ENCODE measurements around the gene CLINT1.

Gene CLINT1

DNA sequence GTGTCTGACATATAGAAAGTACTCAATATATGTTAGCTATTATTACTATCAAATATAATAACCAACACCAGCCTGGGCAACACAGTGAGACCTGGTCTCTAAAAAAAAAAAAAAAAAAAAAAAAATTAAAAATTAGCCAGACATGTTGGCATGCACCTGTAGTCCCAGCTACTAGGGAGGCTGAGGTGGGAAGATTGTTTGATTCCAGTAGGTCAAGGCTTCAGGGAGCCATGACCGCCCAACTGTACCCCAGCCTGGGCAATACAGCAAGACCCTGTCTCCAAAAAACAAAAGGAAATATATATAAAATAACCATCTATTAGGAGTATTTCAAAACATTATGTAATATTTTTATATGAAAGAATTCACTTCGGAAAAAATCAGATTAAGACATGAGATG, 40.6 kb downstream of the CLINT1 start:
- no peak for FAIRE-seq

DNA sequence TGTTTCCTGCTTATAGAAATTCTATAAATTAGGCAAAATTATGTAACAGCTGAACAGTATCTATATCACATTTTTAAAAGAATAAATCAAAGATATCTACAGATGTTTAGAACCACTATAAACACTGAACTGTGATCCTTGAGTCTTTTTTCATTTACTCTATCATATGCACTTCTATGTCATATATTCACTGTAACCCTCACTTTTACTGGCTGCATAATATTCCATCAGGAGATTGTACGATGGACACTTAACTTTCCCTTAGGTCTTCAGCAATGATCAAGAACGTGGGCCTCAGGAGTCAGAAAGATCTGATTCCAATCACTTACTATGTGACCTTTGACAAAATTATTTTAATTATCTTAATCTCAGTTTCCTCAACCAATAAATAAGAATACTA, 41.0 kb downstream of the CLINT1 start:
- FAIRE-seq, result no peak

DNA sequence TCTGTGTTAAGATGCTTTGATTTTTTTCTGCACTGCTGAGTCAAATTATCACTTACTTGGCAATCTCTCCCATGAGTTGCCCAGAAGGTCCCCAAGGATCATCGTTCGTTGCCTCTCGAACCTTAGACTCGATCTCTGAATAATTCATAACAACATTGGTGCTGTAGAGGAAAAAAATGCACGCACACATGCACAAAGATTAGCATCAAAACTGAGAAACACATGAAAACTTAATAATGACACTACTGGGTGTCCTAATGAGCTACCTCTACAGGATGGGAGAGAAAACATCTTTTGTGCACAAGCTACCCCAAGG, 41.6 kb downstream of the CLINT1 start:
- FAIRE-seq, result no peak

DNA sequence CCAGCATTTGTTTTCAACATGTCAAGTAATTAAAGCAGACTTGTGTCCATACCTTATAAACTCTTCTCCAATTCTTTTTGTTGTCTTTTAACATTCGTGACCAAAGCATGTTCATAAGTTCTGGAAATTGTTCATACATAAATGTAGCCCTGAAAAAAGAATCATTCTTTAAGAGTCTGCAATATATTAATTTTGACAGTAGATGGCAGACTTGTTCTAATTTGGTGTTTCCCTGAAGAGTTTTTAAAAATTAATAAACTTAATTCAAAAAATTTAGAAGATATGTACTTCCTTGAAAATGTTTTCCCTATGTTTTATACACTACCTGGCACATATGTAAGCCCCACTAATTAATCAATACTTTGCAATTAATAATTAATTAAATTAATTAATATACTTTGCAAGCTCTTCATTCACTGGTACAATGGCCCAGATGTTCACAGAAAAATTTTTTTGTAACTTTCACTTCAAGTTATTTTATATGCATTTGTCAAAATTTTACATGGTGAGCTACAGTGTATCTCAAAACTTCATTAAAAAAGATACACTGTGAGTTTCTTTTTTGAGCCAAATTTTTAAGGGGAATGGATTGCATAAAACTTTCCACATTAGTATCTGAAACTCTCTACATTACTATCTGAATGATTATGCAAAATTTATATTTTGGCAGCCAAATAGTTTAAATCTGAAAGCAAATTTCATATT, 42.1 kb downstream of the CLINT1 start:
- peak; percentile 83 for FAIRE-seq

DNA sequence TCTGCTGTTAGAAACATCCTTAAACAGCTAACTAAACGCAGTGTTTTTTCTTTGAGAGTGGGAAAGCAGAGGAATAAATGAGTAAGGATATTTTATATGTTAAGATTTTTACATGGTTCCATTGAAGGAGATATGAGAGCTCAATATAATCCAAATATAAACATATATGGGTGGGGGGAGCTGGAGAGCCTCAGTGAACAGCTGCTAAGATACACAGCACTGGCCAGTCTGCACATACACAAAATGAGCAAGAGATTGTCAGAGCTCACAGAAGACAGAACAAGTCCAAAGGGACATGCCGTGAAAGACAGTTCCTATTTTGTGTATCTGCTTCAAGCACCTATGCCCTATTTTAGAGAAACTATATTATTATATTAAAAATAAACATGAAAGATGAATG, 46.9 kb downstream of the CLINT1 start:
- FAIRE-seq, result no peak

DNA sequence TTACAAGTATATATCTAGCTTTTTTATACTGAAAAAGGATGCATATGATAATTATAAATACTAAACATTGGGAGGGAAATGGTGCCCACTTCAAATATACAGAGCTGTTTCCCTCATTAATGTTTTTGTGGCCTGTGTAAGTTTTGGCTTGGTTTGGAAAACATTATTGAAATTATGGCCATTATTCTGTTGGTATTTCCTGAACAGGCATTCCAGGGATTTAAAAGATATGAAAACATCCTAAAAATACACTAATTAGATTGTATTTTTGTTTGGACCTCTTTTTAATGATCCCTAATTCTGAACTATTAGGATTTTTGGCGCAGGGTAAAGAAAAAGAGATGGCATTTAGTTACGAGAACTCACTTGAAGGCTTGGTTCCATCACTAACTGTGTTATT, 50.9 kb downstream of the CLINT1 start:
- FAIRE-seq, result no peak

DNA sequence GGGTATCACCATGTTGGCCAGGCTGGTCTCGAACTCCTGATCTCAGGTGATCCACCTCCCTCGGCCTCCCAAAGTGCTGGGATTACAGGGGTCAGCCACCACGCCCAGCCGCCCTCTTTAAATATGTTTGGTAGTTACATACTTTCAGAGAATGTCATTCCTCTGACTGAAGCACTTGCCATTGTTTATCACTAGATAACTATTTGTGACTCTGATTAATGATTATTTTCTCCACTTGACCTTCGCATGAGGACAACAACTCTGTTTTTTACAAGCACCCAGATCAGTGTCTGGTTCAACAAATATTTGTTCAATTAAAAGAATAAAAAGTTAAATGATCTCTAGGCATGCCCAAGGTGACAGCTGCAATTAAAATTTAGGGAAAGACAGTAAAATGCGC, 56.2 kb downstream of the CLINT1 start:
- no peak for FAIRE-seq

DNA sequence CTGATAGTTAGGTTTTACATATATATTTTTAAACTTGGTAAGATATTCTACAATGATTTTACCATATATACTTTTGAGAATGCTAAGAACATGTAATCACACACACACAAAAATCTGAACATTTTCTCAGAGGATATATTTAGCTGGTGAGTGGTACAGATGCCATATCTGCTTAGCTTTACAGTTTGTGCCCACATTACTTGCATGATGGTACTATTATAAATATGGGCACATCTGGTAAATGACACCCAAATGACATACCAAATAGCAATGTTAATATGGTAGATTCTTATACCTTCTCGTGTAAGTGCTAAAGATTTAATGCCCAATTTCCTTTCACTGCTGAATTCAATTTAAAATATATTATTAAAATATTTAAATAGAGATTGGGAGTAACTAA, 58.8 kb downstream of the CLINT1 start:
- no peak for FAIRE-seq

DNA sequence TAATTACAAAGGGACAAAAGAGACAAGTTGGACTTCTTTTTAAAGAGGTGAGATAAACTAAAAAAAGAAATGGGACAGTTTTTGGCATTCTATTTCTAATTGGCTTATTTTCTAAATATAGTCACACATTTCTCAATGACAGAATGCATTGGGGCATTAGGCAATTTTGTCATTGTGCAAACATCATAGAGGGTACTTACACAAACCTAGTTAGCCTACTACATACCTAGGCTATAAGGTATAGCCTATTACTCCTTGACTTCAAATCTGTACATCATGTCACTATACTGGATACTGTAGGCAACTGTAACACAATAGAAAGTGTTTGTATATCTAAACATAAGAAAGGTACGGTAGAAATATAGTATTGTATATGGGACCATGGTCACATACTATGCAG, 59.4 kb downstream of the CLINT1 start:
- no peak for FAIRE-seq

DNA sequence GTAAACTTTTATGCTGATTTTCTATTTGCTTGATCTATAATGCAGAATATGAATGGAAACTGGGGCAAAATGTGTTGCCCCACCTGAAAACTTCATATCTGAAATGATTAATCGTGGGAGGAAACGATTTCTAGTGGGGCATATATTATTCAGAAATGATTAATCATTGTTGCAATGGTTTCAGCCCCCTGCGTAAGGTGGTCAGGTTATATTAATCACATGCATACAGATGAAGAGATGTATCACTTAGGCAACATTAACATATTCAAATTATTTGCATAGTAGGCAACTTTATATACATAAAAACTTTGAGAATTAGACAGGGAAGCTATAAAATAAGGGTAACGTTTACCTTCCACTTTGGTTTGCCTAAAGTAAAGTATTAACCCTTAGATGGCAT, 65.6 kb downstream of the CLINT1 start:
- FAIRE-seq, result no peak

DNA sequence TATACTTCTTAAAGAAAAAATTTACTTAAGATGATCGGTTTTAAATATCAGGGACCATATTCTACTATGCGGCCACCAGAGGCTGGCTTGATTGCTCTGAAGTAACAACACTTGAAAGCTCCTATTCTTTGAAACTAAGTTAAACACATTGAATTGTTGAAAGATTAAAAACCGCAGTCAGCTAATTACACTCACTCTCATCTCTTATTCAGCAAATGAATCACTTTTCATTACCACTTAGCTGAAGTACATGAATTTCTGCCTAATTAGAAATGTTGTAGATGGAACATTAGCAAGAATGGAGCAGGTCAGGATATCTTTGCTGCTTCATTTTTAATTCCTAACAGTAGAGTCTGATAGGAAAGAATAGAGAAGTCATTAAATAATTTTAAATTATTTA, 73.1 kb downstream of the CLINT1 start:
- no peak for FAIRE-seq

DNA sequence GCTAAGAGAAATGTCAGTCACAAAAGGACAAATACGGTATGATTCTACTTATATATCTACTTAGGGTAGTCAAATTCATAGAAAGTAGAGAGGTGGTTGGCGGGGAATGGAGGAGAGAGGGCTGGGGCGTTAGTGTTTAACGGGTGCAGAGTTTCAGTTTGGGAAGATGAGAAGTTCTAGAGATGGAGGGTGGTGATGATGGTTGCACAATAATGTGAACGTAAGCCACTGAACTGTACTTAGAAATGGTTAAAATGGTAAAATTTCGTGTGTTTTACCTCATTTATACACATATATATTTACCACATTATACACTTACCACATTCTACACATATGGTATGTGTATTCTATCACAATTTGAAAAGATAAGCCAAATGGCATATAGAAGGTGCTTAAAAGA, 79.7 kb downstream of the CLINT1 start:
- FAIRE-seq, result no peak

DNA sequence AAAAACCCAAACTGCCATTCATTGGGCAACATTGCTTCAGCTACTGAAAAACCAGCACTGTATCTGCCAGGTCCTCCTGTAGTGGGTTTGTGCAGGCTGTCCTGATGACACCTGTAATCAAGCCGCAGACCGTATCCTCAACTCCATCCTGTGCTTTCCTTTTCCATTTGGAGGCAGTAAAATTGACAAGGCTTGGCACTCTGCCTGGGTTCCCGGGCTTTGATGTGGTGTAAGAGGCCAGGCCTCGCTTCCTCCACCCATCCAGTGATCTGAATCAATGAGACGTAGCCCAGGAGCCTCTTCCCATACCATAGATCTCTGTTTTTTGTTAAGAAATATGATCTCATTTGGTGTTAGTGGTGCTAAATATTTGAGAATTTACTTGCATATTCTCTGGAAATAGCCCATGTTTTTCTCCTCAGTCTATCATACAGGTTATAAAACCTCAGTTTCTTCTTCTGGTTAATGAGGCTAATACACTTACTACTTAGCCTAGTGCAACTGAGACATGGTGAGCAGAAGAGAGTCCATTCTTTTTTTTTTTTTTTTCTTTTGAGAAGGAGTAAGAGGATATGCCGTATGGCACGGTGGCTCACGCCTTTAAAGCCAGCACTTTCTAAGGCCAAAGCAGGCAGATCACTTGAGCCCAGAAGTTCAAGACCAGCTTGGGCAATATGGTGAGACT, 80.7 kb downstream of the CLINT1 start:
- FAIRE-seq, result no peak

DNA sequence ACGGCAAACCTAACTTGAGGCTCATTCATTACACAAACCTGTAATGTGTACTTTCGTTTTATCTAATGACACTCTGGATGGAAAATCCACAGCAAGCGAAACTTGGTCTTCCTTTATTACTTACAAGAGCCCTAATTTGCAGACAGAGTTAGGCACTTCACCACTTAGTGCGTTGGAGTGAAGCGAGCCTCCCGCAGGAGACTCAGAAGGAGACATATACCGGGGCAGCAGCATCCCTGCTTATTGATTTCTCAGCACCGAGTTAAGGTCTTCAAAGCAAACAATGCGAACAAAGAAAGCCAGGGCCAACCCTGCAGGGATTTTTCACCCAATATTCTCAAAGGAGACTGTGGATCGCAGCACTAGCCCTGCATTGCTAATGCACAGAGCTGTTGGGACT, 86.8 kb downstream of the CLINT1 start:
- no peak for FAIRE-seq

DNA sequence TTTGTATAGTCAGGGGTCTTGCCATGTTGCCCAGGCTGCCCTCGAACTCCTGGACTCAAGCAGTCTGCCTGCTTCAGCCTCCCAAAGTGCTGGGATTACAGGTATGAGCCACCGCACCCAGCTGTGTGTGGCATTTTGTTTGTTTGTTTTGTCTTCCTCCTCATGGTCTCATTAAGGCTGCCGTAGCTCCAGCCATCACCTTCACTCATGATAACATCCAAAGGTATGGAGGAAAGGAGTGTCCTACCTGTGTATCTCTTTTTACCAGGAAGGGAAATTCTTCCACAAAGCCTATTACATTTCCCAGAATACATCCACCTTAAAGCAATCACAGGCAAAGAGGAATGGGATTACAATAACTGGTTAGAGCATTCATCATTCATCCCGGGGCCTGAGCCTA, 88.3 kb downstream of the CLINT1 start:
- no peak for FAIRE-seq

DNA sequence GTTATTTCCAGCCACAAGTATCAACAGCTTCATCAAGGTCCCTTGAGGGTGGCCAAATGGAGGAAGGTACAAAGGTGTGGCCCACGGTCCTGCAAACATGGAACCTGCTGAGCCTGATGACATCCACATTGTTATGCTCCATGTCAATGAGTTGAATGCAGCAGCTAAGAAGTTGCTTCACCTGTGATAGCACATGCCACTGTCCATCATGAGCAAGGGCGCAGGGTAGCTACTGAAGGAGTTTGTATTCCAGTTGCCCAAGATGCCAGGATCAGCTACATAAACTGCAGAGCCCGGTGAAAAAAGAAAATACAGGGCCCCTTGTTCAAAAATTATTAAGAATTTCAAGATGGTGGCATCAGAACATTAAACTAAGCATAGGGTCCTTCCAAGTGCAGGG, 91.3 kb downstream of the CLINT1 start:
- no peak for FAIRE-seq

DNA sequence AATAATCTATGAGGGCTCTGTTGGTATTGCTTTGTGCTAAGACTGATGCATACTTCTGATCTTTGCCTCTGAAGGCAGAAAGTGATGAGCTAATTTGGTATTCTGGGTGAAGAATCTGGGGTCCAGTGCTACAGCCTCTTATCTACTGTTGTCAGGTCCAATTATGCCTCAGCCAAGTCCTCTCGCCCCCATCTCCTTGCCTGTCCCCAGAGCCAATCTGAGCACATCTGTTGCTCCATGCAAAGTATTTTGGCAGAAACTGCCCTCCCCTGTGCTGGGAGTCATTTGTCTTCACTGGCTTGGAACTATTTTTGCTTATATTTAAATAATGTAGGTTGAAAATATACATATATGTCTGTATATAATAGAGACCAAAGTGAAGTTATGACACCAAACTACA, 92.0 kb downstream of the CLINT1 start:
- no peak for FAIRE-seq

DNA sequence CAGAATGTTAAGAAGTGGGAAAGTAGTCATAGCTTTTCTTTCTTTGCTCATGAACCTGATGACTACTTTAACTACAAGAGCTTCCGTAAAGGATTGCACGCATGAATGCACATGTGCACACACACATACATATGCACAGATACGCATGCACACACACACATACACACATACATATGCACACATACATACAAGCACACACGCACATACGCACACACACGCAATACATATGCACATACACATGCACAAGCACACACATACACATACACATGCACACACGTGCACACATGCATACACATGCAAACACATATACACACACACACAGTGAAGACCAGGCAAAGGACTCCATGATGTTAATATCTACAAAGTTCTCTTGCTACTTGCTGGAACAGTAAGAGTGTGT, 92.5 kb downstream of the CLINT1 start:
- no peak for FAIRE-seq

DNA sequence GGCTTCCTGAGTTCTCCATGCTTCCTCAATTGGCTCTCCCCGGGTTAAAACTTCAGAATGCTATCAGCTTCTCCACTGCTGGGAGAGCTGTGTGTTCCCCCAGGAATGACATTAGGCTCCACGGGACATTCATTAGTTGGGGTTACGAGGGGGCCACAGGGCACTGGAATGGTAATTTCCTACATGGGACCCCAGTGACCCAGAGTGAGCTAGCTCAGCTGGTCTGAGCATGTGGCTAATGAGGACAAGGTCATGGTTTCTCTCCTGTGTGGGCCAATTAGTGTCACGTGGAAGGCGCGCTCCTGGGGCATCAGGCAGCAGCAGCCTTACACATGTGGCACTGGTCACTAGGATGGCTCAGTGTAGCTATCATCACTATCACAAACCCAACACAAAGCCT, 94.4 kb downstream of the CLINT1 start:
- FAIRE-seq, result no peak

DNA sequence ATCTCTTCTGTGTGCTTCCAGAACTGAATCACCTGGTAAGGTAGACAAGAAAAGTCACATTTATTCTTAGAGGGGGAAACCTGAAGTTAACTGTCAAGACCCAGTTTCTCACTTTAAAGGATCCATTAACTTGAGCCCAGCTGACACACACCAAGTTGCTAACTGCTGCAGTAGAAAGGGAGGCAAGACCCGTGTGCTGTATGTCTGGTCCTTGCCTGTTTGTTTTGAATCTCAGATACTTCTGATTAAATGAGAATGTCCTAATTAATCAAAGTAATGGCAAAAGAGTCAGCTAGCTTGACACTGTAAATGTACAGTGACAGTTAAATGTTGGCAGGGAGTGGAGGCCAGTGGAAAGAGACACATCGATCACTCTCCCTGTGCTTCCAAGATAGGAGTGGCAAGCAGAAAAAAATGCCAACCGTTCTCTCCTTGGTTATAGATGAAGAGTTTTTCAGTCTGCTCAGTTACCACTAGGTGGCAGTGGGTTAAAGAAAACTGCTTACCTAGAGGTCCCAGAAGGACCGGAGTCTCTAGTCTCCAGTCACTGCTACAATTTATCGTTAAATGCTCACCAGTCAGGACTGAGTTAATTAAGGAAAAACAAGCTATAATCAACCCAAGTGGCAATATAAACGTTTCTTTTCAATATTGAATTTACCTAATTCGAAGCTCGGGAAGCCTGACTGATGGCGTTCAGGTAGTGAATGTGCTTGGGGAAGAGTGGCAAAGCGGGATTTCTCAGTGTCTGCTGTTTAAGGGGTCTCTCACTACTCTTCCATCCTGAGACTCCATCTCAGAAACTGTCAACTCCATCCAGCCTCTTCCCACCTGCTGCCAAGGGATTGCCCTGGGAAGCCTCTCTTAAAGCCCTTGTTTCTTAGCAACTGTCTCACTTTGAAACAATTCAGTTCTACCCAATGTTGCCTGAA, 97.0 kb downstream of the CLINT1 start:
- peak; percentile 73 for FAIRE-seq

DNA sequence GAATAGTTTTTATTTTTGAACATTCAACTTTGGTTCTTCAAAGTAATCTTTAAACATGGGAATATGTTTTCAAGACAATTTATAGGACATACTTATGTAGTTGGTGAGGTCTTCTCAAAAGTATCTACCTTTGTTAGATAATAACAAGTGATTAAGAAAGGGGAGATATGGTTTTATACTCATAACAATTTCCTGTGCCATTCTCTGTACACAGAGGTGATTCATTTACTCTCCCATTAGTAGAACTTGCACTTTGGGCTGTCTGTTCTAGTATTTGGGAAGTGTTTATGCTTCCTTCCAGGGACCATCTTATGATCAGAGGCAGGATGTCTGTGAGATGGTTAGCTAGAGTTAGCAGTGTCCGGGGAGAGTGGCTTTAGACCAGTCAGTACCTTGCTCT, 100.2 kb downstream of the CLINT1 start:
- FAIRE-seq, result no peak

DNA sequence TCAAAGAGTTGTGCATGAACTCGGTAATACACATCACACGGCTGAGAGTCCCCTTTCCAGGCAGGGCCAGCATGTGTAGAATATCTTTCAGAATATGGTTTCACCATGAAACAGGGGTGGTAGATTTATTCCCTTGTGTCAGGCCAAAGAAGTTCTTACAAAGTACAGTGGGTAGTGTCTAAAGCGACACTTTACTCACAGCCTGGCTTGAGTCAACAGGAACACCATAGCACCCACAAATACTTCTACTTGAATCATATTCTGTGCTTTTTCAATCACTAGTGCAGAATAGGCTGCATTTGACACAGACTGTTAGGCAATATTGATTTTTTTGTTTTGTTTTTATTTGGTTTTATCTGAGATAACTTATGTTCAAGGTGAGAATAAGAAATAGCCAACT, 102.8 kb downstream of the CLINT1 start:
- no peak for FAIRE-seq

DNA sequence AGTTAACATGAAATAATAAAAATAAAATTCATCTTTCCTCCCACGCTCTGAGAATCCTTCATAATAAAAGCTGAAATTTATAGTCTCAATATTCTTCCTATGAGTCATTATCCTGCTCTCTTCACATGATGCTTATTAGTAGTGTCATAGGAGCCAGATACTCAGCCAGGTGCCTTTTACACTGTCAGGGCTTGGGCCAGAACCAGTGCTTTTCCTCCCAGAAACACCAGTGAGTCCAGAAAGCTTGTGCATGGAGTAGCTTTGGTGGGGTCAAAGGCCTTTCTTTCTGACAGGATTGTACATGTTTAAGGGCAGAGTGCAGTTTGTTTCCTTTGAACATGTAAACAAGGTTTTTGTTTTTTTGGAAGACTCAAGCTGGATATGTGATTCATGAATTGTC, 108.6 kb downstream of the CLINT1 start:
- FAIRE-seq, result no peak

DNA sequence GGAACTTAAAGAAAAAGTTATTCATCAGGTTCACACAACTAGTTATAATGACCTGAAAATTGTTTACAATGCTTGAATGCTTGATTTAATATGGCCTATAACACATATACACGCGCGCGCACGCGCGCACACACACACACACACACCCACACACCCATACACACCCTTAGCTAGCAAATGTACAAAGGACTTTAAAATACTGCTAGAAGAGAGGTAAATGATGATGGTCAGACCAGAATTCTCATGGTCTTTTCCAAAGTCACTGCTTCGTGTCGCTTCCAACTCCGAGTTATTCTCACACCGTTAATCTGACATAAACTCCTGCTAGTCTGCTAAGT, 109.5 kb downstream of the CLINT1 start:
- no peak for FAIRE-seq

Data from TTC549 (cell line).